DMS 273 (cell line): ENCODE data around the gene SERPINB13.
A peak's percentile ranks its signal among the peaks of the same experiment; 100 is the strongest.
"Not testable (repeated sequence)": the region's sequence is repeated elsewhere in the genome, so short reads cannot be mapped to it uniquely, and the experiment has no call there.

Experiments used
- DNase-seq: peaks from one replicate; lab custom pipeline; 2025; ENCODE audit not compliant: unreplicated experiment; lab: John Stamatoyannopoulos, UW

SERPINB13 gene

DNA sequence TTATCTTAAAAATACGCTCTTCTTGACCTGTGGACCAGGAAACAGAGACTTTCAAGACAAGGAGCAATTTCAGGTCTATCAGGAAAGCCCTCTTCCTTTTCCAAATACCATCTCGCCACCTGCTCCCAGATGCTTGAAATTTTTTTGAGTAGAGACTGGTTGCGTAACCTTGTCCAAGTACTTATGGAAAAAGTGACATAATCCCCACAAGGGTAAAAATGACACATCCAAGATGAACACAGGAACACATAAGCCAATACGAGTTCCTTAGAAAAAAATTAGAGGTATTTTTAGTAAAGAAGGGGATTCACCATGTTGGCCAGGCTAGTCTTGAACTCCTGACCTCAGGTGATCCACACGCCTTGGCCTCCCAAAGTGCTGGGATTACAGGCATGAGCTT lies 1.8 kb downstream of the SERPINB13 start:
- DNase-seq = no peak

DNA sequence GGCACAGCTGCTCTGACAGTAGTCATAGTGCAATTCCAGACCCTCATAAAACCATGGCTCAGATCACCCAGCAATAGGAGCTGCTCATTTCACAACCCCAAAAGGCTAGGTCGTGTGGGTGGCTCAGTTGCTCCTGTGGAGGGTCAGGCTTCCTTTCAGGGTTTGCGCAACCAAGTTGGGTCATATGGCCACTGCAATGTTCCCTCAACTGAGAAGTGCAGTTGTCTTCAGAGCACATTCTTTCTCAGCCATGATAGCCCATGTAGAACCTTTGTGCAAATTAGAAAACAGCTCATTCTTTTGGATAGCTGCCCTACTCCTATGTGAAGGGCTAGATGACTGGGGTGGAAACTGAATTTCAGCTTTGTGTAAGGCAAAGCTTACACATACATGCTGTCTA lies 3.2 kb downstream of the SERPINB13 start:
- DNase-seq = no peak

DNA sequence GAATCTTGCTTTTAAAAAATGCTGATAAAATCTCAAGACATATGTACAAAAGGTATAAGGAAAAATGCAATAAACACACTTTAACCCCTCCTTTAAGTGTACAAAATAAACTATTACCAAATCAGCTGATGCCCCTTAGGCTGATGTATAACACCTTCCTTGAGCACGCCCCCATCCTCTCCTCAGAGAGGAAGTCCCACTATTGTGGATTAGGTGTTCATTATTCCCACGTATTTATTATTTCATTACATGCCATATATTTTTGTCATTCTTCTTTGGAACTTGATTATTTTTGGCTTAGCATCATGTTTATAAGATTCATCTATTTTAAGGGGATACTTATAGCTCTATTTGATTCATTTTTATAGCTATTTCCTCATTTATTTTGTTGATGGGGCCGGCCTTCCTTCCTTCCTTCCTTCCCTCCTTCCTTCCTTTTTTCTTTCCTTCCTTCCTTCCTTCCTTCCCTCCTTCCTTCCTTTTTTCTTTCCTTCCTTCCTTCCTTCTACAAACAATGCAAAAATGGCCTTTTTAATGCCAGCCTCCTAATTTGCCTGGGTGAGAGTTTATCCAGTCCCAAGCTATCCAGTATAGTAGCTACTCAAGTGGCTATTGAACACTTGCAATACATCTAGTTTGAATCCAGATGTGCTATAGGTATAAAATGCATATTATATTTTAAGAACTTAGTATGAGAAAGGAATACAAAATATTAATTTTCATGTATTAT lies 4.0 kb downstream of the SERPINB13 start:
- no peak for DNase-seq

DNA sequence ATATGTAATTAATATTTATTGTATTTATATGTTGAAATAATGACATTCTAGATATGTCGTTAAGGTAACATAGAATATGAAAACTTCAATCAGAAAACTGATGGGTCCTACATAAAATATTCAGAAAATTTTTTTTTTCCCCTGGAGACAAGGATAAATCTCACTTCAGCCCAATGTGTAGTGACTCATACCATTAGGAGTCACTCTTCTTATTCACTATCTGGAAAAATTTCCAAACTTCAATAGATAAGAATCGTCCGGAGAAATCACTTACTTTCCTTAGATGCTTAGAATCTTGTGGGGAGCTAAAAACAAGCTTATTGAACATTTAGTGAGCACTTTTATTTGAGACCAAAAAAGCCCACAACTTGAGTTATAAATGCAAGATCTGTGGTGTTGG lies 4.6 kb downstream of the SERPINB13 start:
- no peak for DNase-seq

DNA sequence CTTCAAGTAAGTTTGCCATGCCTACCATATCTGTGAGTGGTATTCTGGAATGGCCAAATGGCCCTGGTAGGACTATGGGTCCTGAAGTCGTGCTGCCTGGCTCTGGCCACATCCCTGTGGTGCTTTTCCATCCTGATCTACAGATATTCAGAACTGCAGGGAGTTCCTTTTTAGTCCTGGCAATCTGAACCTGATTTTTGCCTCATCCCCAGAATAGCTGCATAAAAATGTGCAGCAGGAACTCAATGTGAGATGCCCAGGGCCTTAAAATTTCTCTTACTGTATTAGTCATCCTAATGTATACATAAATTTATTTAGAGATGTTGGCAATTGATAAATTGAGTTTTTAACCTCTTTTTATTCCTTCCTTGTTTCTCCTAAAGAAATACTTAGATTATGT lies 5.3 kb downstream of the SERPINB13 start:
- DNase-seq = no peak

DNA sequence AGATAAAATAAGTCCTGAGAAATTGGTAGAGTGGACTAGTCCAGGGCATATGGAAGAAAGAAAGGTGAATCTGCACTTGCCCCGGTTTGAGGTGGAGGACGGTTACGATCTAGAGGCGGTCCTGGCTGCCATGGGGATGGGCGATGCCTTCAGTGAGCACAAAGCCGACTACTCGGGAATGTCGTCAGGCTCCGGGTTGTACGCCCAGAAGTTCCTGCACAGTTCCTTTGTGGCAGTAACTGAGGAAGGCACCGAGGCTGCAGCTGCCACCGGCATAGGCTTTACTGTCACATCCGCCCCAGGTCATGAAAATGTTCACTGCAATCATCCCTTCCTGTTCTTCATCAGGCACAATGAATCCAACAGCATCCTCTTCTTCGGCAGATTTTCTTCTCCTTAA lies 9.8 kb downstream of the SERPINB13 start:
- no peak for DNase-seq

DNA sequence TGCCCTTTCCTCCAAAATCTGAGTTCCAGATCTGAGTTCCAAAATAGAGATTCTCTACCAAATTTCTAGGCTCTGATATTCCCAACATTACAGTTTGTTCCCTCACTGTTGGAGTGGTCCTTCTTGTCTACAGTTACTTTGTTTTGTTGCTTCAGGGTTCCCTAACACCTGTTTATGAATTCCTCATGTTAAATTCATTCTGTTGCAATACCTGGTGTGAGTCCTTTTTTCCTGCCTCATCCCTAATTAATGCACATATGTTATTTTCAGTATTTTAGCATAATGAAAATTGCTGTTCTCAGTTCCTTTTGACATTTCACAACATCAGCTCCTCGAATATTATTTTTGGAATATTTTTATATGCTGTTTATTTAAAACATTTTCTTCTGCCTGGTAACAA lies 16.2 kb downstream of the SERPINB13 start:
- DNase-seq = no peak

DNA sequence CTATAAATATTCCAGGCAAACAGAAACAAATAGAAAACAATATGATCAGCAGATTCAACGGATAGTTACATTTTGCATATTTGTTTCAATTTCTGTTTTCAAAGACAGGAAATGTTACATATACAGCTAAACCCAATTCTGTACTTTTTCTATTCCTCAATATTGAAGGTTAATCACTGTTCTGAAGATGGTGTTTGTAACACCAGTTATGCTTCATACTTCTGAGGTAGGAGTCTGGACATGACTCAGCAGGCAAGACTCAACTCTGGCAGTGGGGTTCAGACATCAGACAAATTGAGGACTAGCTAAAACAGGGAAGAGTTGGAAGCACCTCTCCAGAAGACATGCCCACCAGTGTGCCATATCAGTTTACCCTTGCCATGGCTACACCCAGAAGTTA lies 16.6 kb downstream of the SERPINB13 start:
- no peak for DNase-seq

DNA sequence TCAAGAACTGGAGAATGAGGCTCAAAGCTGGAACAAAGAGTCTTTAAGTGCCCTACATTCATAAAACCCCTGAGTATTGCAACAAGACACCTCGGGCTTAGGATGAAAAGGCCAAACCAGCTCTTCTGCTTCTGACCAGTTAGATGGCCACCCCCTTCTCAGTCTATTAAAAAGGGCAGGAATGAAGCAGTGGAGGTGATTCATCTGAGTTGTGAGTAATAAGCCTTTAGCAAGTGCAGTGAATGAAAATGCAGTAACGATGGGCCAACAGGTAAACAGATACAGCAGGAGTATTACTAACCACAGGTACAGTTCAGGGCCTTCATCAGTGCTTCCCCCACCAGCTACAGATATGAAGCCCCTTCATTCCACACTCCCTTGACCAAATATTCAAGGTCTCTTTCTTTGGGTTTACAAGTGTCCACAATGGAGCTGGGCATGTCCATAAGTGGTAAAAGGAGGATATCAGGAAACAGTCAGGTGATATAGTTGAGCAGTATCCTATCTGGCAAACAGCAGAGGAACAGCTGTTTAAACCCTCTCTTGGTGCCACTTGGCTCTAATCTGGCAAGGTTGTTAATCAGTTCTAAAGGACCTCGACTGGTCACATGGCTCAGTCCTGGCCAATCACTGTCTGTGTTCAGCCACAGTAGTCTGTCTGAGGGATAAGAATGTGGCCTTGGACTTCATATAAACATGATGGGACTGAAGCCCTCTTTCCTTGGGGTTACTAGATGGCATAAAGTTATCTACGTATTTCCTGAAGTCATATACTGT lies 17.8 kb downstream of the SERPINB13 start:
- DNase-seq = no peak

DNA sequence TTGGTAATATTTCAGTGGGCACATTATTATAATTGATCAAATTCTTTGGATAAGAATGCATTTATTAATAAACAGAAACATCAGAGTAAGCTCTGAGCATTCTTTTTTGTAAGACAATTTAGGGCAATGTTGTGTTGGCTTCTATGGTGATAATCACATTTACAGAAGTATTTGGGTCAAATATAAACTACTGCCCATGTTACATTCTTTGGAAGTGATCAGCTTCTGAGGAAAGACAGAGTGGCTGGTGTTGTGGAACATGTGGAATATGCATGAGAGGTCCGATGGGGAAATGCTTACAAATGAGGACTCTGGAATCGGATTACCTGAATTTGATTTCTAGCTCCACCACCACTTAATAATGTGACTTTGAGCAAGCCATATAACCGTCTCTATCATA lies 19.4 kb downstream of the SERPINB13 start:
- DNase-seq = no peak

DNA sequence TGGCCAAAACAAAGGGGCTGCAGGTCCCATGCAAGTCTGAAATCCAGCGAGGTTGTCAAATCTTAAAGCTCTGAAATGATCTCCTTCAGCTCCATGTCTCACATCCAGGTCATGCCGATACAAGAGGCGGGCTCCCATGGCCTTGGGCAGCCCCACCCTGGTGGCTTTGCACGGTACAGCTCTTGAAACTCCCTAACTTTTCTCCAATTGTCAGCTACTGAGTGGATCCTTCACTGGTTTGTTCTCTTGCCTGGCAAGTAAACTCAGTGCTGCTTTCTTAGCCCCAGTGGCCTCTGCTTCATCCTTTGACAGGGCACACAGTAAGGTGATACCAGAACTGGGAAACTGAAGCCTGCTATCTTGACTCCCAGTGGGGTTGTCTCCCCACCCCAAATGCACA lies 26.3 kb downstream of the SERPINB13 start:
- DNase-seq = no peak

DNA sequence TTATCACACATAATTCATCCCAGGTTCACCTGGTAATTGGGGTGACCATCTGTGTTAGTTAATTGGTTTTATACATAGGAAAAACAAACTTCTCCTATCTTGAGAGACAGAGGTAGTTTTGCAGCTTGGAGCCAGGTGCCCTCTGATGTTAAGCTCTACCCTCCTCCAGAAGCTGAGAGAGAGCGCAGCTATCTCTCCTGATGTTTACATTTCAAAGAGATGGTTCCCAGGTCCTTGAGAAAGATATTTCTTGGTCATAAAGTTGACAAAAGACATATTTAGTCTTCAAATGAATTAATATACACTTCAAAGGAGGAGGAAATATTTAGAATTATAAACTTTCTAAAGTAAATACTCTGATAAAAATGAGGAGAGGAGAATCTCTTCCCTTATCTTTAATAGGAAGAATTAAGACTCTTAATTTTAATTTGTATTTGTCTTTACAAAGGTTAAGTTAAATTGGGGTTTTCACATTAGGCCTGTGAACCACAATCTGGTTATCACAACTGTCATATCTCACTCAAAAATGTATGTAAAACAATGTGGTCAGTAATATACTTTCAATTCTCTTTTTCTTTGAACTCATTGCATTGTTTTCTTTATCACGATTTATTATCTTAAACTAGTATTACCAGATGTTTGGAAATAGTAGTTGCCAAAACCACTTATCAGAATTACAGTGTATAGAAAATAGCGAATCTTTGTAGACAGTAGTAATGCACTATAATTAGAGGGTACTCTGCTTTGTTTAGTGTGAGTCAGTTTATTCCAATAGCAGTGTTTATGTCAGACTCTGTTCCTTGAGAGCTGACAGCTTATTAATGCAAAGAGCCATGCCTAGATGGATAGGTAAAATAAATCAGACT lies 30.1 kb downstream of the SERPINB13 start:
- DNase-seq = no peak

DNA sequence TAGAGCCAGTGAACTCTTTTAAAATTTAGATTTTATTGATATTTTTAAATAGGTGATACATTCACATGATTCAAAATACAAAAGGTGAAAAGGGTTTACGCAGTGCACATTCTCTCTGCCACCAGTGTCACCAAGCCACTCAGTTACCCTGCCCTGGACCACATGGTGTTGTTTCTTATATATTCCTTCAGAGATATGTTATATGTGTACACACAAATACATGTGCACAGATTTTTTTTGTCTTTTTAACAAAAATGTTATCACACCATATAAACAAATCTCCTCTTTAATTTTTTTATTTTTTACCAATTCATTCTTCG lies 30.7 kb downstream of the SERPINB13 start:
- DNase-seq = no peak

DNA sequence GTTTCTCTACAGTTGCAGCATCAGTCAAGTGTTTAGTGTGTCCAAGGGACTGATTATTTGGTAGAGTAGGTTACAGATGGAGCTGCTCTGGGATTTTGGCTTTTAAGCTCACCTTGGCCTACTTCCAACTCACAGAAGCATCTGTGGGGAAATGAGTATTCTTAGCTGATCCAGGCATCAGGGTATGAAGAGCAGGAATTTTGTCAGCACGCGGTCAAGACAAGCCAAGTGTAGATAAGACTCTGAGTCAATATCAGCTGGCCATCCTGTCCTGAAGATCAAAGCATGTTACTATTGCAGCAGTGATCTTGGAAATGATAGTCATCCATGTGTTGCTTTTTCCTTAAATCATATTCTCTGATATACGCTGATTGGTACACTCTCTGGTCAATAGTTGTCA lies 32.5 kb downstream of the SERPINB13 start:
- DNase-seq = peak; percentile 2

DNA sequence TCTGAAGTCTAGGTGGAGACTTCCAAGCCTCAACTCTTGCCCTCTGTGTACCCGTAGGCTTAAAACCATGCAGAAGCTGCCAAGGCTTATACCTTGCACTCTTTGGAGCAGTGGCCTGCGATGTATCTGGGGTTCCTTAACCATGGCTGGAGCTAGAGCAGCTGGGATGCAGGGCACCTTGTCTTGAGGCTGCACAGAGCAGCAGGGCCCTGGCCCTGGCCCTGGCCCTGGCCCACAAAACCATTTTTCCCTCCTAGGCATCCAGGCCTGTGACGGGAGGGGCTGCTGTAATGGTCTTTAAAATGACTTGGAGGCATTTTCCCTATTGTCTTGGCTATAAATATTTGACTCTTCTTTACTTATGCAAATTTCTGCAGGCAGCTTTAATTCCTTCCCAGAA lies 37.7 kb downstream of the SERPINB13 start:
- DNase-seq = no peak

DNA sequence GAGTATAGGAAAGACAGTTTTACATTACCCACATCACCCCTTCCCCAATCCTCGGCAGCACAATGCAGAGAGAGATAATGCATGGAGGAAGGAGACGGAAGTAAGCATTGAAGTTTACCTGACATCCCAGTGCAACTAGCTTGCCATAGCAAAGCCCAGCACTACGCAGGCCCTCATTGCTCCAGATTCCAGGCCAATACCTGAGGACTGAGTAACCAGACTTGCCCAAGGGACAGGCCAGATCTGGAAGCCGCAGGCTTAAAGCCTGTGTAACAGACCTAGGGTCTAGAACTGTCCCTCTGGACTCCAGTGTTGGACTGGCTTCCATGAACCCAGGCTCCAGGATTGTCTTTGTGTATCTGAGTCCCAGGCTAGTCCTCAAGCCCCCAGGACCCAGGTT lies 39.3 kb downstream of the SERPINB13 start:
- no peak for DNase-seq

DNA sequence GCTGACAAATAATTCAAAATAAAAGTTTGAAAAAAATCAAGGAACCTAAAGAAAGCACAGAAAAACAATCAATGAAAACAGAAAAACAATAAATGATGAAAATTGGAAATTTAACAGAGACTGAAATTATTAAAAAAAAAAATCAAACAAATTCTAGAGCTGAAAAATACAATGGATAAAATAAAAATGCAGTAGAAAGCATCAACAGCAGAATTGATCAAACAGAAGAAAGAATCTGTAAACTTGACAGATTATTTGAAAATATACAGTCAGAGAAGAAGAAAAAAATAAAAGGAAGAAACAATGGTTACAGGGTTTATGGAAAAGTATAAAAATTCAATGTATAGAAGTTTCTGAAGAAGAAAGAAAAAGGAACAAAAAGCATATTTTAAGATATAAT lies 40.7 kb downstream of the SERPINB13 start:
- no peak for DNase-seq

DNA sequence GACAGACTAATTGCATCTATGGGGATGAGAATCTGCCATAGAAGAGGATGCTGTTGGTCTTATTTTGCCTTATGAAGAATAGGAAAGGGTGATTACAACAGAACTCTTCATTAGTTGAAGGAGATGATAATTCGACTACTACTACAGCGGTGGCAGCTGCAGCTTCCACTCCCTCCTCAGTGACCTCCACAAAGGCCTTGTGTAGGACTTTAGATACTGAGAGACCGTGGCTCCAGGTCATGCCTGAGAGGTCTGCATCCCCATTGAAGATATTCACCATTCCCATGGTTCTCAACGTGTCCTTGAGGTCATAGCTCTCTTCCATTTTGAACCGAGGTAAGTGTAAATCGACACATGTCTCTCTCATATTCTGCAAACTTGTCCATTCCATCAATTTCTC lies 50.6 kb downstream of the SERPINB13 start:
- DNase-seq = no peak

DNA sequence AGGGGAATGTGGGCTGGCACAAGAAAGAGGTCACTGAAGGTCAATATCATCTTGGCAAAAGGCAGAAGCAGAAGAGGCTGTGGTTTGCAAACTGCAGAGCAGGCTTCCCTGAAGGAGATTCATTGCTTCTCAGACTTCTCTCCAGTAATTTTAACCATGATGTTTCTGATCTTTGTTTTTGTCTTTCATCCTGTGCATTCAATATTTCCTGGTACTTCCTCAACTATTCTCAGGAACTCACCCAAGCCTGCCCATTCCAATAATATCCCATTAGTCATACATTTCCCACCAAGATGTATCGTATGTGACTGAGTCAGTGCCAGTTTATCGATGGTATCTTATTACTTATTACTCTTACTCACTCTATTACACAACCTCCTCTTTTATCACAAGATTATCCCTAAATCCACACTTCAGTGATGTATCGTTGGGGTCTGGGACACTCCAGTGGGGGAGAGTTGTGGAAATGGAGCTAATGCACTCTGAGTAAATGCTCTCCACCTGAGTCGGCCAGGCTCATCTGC lies 54.1 kb downstream of the SERPINB13 start:
- not testable (repeated sequence) for DNase-seq

DNA sequence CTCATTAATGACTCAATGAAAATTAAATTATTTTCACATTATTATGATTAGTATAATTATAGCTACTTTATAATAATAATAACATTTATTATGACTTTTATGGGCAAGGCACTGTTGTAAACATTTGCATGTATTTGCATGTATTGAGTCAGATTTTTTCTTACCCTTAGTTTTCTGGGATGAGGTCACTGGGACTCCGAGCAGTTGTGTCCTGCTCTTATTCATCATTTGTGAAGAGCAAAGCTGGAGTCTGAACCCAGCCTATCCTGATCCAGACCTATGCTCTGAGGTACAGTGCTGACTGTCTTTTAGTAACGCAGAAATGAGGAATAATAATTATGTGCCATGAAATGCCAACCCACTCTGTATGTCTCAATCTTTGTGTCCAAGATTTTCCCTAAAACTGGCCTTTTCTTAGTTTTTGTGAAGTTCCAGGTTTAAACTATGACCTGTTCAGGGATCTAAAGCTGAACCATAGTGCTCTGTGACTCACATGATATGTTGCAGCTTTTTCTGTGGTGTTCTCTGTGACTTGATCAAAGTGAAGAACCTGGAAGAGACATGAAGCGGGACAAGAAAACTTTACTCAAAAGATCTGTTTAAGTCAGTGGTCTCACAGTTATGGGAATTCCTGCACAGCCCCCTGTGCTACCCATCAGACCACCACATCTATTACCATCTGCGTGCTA lies 55.7 kb downstream of the SERPINB13 start:
- not testable (repeated sequence) for DNase-seq

DNA sequence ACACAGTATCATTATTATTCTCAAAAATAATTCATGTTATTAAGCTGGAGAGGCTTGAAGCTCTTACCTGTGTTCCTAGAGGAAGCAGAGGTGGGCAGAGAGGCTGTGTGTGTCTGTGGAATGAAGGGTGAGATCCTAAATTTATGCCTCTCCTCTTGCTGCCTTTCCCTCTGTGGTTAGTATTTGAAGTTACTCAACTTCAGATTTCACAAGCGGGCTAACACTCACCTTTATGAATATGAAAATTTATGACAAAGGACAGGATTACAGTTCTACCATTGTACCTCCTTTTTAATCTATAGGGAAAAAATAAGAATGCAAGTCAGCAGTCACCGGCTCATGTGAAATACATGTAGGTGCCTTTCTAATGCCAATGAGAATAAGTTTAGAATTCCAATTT lies 57.0 kb downstream of the SERPINB13 start, which contains the start of gene SERPINB4:
Gene SERPINB4, minus strand, starts transcription at position 115 of the 400 bp plus-strand sequence. CDS start 679 bp downstream, outside the sequence.
- DNase-seq = not testable (repeated sequence)
